ENCODE measurements around the gene GSC. TPM values are rescaled to one million over a fixed set of nuclear protein-coding genes. Genes with fewer than 3 reads are reported as not detected.
"Not testable (repeated sequence)": the region's sequence is repeated elsewhere in the genome, so short reads cannot be mapped to it uniquely, and the experiment has no call there.

Gene GSC
- total RNA-seq = 10 to 100 TPM in 1 of 4 donors, 1 to 10 TPM in 3; 3.6 to 11.0 (median 4.7) TPM

DNA sequence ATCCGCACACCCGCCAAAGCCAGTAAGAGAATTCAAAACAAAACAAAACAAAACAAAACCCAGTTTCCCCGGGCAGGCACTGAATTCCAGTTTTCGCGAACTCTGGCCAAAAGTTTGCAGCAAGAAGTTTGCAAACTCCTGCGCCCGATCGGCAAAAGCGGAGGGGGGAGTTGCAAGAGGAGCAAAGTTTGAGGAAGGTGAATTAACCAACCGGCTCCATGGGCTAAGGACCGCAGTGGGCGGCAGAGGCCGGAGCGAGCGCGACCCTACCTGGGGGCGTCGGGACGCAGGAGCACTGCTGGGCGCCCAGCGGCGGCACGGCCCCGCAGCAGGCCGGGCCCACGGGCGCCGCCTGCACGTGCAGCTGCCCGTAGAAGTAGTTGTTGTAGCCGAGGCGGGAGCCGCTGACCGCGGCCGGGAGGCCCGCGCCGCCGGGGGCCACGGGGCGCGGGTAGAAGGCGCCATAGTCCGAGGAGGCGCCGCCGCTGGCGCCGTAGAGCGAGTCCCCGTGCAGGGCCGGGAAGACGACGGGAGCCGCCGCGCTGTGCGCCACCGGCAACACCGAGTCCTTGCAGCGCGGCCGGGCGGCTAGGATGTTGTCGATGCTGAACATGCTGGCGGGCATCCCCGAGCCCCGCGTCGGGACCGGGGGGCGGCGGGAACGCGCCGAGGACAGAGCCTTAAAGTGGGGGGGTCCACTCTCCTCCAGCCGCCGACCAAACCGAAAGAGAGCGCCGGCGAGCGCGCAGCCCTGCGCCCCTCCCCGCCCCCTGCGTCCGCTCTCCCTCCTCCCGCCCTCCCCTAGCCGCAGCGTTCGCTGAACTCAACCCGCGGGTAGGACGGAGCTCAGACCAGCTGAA is at the start of gene GSC:
TSS of gene GSC (minus strand) at position 723 of the 860 bp plus-strand sequence. CDS start at position 625, 98 bp downstream.
- H3K36me3 ChIP-seq = no peaks in the 10 kb centered on the region
- peaks cover 8 to 24% of the 10 kb centered on the region in 2 donors for H3K4me1 ChIP-seq
- H3K27me3 ChIP-seq = peaks cover 37% of the 10 kb centered on the region
- peak within 1 kb of the TSS; percentile 20 to 42 (median 28) for H3K4me3 ChIP-seq (replicated peaks in 1 of 3)
- intact Hi-C loops (cut with DNase I) = no loop called here
- 2 to 4% methylated on average over 18 to 20 of the region's 96 CpGs for WGBS, 2 donors
- peak within 1 kb of the TSS in 2 of 3 donors; percentile 4 to 49 for H3K27ac ChIP-seq
- no peaks in the 10 kb centered on the region for H3K9me3 ChIP-seq
- peak; percentile 32 for DNase-seq
- TF ChIP-seq POLR2A (IDR thresholded peaks at IDR 0.05) = no peak

DNA sequence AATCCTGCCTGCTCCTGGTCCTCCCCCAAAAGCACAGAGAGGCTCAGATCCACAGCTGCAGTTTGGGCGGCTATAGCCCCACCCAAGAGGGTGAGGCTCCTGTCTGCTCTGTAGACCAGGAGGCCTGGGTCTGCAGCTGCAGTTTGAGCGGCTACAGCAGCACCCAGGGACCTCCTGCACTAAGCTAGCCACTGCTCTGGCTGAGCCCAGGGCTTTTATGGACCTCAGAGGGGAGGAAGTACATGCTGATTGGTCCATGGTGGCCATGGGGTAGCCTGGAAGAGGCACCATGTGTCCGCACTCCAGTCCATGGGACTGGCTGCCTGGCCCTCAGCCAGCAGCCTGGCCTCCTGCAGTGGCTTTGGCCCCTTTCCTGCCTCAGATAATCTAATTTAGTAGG is 49.6 kb upstream of the GSC start:
- no peaks in the 10 kb centered on the region for H3K4me1 ChIP-seq
- DNase-seq = no peak
- no peak overlapping the region for H3K27ac ChIP-seq
- no peaks in the 10 kb centered on the region for H3K36me3 ChIP-seq
- H3K9me3 ChIP-seq = no peaks in the 10 kb centered on the region
- intact Hi-C loops (cut with DNase I) = no loop called here
- 62 to 69% methylated on average over 3 of the region's 3 CpGs for WGBS, 2 donors
- H3K27me3 ChIP-seq = no peaks in the 10 kb centered on the region
- no peak overlapping the region for H3K4me3 ChIP-seq (replicated peaks in 1 of 3)
- TF ChIP-seq, protein P1, sequence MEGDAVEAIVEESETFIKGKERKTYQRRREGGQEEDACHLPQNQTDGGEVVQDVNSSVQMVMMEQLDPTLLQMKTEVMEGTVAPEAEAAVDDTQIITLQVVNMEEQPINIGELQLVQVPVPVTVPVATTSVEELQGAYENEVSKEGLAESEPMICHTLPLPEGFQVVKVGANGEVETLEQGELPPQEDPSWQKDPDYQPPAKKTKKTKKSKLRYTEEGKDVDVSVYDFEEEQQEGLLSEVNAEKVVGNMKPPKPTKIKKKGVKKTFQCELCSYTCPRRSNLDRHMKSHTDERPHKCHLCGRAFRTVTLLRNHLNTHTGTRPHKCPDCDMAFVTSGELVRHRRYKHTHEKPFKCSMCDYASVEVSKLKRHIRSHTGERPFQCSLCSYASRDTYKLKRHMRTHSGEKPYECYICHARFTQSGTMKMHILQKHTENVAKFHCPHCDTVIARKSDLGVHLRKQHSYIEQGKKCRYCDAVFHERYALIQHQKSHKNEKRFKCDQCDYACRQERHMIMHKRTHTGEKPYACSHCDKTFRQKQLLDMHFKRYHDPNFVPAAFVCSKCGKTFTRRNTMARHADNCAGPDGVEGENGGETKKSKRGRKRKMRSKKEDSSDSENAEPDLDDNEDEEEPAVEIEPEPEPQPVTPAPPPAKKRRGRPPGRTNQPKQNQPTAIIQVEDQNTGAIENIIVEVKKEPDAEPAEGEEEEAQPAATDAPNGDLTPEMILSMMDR (IDR thresholded peaks at IDR 0.05) = no peak
- no peak for TF ChIP-seq POLR2A (IDR thresholded peaks at IDR 0.05)

DNA sequence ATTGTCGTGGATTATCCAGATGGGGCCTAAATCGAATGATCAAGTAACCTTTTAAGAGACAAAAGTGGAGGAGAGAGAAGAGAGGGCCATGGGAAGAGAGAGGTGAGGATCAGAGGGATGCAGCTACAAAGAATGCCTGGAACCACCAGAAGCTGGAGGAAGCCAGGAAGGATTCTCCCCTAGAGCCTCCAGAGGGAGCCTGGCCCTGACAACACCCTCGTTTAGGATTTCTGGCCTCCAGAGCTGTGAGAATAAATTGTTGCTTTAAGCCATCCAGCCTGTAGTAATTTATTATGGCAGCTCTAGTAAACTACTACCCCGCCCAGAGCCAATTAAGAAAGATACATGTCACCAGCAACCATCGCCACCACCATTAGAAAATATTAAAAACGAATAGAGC is 46.2 kb upstream of the GSC start:
- no peak for DNase-seq
- Histone ChIP-seq H3K4me1 (no peaks in the 10 kb centered on the region), H3K27me3 (no peaks in the 10 kb centered on the region), H3K9me3 (no peaks in the 10 kb centered on the region), H3K27ac (no peak overlapping the region), H3K36me3 (no peaks in the 10 kb centered on the region), H3K4me3 (replicated peaks in 1 of 3) (no peak overlapping the region)
- TF ChIP-seq, protein P1 (IDR thresholded peaks at IDR 0.05) = no peak
- TF ChIP-seq POLR2A (IDR thresholded peaks at IDR 0.05) = no peak
- 32 to 55% methylated on average over 6 of the region's 6 CpGs for WGBS, 2 donors
- intact Hi-C loops (cut with DNase I) = no loop called here

DNA sequence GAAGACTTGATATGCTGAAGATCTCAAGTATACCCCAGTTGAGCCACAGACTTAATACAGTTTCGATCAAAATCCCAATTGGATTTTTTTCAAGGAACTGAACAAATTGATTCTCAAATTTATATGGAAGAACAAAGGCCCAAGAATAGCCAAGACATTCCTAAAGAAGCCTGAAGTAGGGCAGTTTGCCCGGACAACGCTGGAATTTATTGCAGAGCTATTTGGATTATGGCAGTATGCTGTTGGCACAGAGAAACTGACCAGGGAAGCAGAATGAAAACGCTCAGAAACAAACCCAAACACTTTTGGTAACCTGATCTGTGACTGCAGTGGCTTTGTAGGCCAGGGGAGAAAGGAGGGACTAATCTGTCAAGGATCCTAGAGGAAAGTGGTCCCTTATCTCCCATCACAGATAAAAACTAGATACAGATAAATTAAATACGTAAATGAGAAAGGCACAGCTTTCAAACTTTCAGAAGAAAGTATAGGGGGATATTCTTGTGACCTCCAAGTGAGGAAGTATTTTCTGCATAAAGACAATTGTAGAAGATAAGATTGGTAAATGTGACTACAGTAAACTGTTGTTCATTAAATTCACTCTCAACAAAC is 35.9 kb upstream of the GSC start:
- TF ChIP-seq, protein P1 (IDR thresholded peaks at IDR 0.05) = no peak
- TF ChIP-seq POLR2A (IDR thresholded peaks at IDR 0.05) = no peak
- peak; percentile 13 to 47 for DNase-seq
- no peak overlapping the region for H3K4me3 ChIP-seq (replicated peaks in 1 of 3)
- no peaks in the 10 kb centered on the region for H3K4me1 ChIP-seq
- 34 to 39% methylated on average over 5 of the region's 5 CpGs for WGBS, 2 donors
- no peak overlapping the region for H3K27ac ChIP-seq
- intact Hi-C loops (cut with DNase I) = no loop called here
- H3K36me3 ChIP-seq = no peaks in the 10 kb centered on the region
- no peaks in the 10 kb centered on the region for H3K27me3 ChIP-seq
- no peaks in the 10 kb centered on the region for H3K9me3 ChIP-seq

DNA sequence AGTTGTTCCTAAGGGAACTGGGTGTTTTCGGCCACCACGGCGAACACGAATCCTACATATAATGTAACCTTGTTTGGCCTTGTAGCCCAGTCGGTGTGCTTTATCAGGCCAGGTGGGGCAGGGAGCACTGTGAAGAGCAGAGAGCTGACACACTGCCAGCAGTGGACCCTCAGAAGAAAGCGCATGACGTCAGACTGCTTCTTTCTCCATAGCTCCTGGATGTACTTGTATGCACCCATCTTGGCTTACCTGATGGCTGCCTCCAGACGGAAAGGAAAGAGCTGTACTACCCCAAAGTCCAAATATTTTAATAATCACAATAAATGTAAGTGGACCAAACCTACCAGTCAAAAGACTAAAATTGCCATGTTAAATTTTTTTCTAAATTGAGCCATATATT is 31.3 kb upstream of the GSC start:
- WGBS, 2 donors = 85 to 87% methylated on average over 8 of the region's 8 CpGs
- no peaks in the 10 kb centered on the region for H3K36me3 ChIP-seq
- TF ChIP-seq POLR2A (IDR thresholded peaks at IDR 0.05) = no peak
- TF ChIP-seq, protein P1 (IDR thresholded peaks at IDR 0.05) = no peak
- no peaks in the 10 kb centered on the region for H3K9me3 ChIP-seq
- no peak overlapping the region for H3K4me3 ChIP-seq (replicated peaks in 1 of 3)
- H3K4me1 ChIP-seq = no peaks in the 10 kb centered on the region
- no peak overlapping the region for H3K27ac ChIP-seq
- intact Hi-C loops (cut with DNase I) = no loop called here
- H3K27me3 ChIP-seq = no peaks in the 10 kb centered on the region
- no peak for DNase-seq

DNA sequence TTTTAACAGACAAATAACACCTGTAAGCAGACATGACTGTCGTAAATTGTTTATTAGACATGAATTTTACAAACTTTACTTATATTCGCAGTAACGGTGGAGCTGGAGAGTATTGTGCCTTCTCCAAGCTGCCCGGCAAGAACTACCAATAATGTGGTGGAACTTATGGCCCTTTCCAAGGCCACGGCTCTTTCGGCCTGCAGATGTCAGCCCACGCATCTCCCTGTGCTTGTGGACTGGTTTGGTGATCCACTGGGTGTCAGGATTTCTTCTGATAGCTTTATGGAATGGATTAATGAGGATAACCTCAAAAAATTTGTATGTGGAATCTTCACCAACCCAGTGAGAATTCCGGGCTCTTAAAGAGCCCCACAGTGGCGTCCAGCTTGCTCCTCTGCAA is 30.9 kb upstream of the GSC start:
- H3K9me3 ChIP-seq; H3K4me3 ChIP-seq (replicated peaks in 1 of 3); H3K27me3 ChIP-seq; H3K36me3 ChIP-seq; H3K27ac ChIP-seq; H3K4me1 ChIP-seq; intact Hi-C loops (cut with DNase I); DNase-seq: not testable (repeated sequence)
- WGBS, 2 donors = 80 to 84% methylated on average over 9 of the region's 9 CpGs

All from thyroid gland (tissue), 4 donors.